Measurements from ENCODE around the gene SFTPD.
"Not testable (repeated sequence)": the region's sequence is repeated elsewhere in the genome, so short reads cannot be mapped to it uniquely, and the experiment has no call there.

Gene SFTPD

DNA sequence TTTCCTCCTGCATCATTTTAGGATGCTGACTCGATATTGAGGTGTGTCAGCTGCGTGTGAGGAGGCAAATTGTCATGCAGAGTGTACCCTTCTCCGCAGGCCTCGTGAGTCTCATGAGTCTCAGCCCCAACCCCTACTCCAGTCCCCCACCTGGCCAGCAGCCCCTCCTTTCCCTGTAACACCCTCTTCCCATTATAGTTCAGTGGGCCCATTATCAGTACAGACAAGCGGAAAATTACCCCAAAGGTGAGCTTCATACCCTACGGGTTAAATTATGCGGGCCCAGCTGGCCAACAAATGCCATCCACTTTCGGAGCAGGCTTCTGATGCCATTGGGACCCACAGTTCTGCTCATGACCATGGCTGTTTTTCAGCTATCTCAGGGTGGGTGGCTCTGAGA, 25.2 kb downstream of the SFTPD start:
- DNase-seq: no peak

DNA sequence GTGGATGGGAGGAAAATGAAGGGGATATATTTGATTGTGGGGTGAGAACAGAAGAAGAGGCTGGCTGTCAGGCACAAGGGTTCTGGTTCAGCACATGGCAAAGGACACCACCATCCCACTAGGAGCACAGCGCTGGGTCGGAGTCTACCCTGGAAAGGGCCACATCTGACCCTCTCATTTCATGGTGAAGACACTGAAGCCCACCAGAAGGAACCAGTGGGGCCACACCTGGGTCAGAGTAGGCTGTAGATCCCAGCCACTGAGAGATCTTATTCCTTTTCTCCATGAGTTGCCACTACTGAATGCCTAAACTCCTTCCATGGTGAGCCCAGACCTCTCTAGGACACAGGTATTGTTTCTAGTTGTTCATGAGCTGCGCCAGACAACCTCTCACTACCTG, 25.8 kb downstream of the SFTPD start:
- no peak for DNase-seq

DNA sequence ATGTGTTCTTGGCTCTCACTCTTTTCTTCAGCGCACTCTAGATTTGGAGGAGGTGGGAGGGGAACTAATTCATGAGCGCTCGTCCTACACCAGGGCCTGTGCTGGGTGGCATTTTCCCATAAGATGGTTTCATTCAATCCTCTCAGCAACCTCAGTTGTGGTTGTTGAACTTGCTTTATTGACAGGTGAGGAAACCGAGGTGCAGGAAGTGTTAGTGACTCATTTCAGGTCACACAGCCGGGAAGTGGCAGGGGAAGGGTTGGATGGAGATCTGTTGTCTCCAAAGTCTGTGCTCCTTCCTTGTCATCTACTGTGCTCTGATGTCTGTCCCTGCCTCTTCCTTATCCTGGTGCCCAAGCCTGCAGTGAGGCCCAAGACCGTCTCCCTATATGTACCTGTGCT, 26.9 kb downstream of the SFTPD start:
- DNase-seq: not testable (repeated sequence)

DNA sequence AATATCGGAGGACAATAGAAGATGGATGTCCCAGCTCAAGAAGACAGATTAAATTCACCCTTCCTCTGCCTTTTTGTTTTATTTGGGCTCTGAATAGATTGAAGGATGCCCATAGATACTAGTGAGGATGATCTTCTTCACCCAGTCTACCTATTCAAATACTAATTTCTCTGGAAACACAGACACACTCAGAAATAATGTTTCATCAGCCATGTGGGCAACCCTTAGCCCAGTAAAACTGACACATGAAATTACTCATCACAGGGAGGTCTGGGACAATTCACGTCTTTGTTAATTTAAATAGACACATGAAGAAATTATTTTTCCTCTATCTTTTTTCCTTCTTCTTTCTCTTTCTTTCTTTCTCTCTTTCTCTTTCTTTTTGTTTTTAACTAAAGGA, 33.1 kb downstream of the SFTPD start:
- not testable (repeated sequence) for DNase-seq

GRCh38 chr10:79914512-79914911, 34.4 kb downstream of the SFTPD start:
- not testable (repeated sequence) for DNase-seq

DNA sequence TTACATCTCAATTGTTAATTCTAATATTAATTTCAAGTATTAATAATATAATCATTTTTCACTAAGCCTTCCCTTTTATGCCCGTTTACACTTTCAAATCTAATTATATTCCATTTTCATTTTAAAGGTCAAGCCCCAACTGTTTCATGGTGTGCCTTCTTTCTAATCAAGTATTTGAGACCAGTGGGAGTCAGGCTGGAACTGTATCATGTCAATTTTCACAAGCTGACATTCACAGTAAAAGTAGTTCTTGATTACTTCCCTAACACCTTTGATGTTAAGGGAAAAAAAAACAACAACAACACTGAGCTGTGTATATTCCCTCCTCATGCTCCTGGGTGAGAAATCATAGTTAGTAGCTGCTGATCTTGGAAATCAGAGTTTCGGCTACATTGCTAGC, 38.1 kb downstream of the SFTPD start:
- DNase-seq: no peak

GRCh38 chr10:79910344-79910743, 38.6 kb downstream of the SFTPD start:
- no peak for DNase-seq

DNA sequence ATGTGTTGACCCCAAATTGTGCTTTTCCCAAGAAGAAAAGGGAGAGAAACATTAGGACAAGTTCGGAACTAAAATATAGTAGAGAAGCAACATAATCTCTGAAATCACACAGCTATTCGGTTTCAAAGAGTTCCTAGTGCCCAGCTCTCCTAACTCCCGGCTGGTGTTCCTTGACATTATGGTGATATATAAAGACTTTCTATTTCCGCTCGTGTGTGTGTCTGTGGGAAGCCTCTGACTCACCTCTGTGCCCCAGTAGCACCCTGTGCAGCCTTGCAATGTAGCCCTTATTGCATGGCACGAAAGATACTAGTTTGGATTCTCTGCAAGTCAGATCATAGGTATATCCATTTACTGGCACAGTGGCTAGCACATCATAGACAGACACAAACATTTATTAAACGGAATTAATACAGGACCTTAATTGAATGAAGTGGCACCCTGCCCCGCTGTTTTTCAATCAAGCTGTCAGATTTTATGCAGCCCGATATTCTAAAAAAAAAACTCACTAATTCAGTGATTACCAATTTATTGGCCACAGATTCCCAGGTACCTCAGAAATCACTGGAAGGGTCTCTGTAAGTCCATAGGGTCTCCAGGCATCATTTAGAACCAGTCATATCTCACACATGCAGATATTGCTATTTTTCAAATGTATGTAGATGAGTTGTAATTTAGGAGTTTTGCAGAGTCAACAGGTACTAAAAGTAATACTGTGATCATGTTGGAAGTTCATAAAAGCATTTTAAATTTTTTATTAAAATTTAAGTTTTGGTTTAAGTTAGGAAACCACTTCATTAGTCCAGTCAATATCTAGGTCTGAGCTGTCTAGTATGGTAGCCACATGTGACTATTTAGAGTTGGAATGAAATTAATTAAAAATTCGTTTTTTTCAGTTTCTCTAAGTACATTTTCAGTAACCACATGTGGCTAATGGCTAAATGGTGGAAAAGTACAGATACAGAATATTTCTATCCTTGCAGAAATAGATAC, 43.3 kb downstream of the SFTPD start:
- DNase-seq: peak in 1 of 2 experiments; percentile 19

- DNase-seq: peak; percentile 33 to 62
These were observed 44.1 kb downstream of the SFTPD start for GRCh38 chr10:79904671-79905321.

DNA sequence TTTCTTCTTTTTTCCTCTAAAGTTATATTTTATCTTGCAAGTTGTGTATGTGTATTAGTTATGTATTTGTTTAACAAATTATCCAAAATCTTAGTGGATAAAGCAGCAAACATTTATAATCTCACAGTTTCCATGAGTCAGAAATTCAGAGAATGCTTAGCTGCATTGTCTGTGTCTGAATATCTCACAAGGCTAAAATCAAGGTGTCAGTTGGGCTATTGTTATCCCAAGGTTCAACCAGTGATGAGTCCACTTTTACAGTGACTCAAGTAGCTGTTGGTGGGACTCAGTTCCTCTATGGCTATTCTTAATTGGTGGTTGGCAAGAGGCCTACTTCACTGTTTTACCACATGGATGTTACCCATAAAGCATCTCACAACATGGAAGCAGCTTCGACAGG, 47.3 kb downstream of the SFTPD start:
- DNase-seq: not testable (repeated sequence)

GRCh38 chr10:79898597-79899325, 50.1 kb downstream of the SFTPD start:
- no peak for DNase-seq

DNA sequence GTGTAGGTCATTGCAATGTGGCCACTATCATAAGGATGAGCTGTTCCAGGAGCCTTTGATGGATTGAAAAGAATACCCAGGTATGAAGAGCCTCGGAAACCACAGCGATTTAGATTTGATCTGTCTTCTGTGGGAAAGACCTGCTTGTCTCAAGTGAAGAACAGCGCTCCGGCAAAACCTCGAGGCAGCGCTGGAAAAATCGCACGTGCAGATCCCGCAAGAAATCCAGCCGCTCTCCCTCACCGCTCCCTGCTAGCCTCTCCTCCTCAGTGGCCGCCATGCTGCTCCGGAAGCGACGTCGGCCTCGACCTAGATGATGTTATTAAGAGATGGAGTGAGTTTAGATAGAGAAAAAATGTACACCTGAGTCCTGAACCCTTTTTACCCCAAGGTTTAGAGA, 56.0 kb downstream of the SFTPD start:
- not testable (repeated sequence) for DNase-seq

- no peak for DNase-seq
These were observed 58.4 kb downstream of the SFTPD start for GRCh38 chr10:79890469-79890868.

- not testable (repeated sequence) for DNase-seq
These were observed 59.9 kb downstream of the SFTPD start for GRCh38 chr10:79888984-79889383.
